Natural killer cell treated with Interleukin-12 subunit alpha and Interleukin-12 subunit beta and Interleukin-15 and Interleukin-18, amount 100 ng/mL, for 72 hours (primary cell): ENCODE data around the gene HES1. TPM values are rescaled to one million over a fixed set of nuclear protein-coding genes. Genes with fewer than 3 reads are reported as not detected.
A peak's percentile ranks its signal among the peaks of the same experiment; 100 is the strongest.
"Not testable (repeated sequence)": the region's sequence is repeated elsewhere in the genome, so short reads cannot be mapped to it uniquely, and the experiment has no call there.

Experiments
- ATAC-seq, 2 donors: fragments of 150-1000 bp; cut with Tn5 transposase in 1 of 2; sonication (Bioruptor Pico), chemical (Tn5 transposase) in 1 of 2; 2 replicates each; pipeline ENCODE4 v1.10.0; 2021
- DNase-seq: peaks from one replicate; pipeline ENCODE4 v3.0.0; 2022; ENCODE audit warnings: low spot score
- H3K27ac Mint-ChIP-seq, 2 donors: 1 replicate in 1 of 2; 2 replicates in 1 of 2; pipeline ENCODE4 v1.8.0; 2022; ENCODE audit warnings: mixed read lengths in 2 of 2, mild to moderate bottlenecking in 1 of 2, moderate library complexity in 1 of 2
- H3K27me3 Mint-ChIP-seq, 2 donors: 1 replicate in 1 of 2; 2 replicates in 1 of 2; pipeline ENCODE4 v1.8.0; 2022; ENCODE audit warnings: mixed read lengths in 2 of 2
- H3K36me3 Mint-ChIP-seq: one replicate; pipeline ENCODE4 v1.8.0; 2022; ENCODE audit warnings: mixed read lengths
- H3K4me1 Mint-ChIP-seq, 2 donors: 1 replicate in 1 of 2; 2 replicates in 1 of 2; pipeline ENCODE4 v1.8.0; 2022; ENCODE audit warnings: low read depth in 2 of 2, mixed read lengths in 2 of 2, mild to moderate bottlenecking in 1 of 2
- H3K4me3 Mint-ChIP-seq: one replicate; pipeline ENCODE4 v1.8.0; 2022; ENCODE audit warnings: mixed read lengths
- H3K9me3 Mint-ChIP-seq: 2 replicates; pipeline ENCODE4 v1.8.0; 2022; ENCODE audit warnings: mixed read lengths
- total RNA-seq, 2 donors: library from RNA; stranded (reverse); gene quantifications; one replicate each; pipeline ENCODE4 v1.2.3, GENCODE V29; 2022

Gene HES1
- total RNA-seq, 2 donors from 2014 or later, result 0.28 TPM; not detected in 1

- Mint-ChIP-seq H3K4me3 (no peak overlapping the region), H3K4me1 (no peaks in the 10 kb centered on the region), H3K27ac (no peak overlapping the region), H3K36me3 (no peaks in the 10 kb centered on the region), H3K27me3 (peaks cover 27 to 47% of the 10 kb centered on the region in 2 donors), H3K9me3 (no peaks in the 10 kb centered on the region)
- DNase-seq (no peak), ATAC-seq (no peak)
These were observed 12.4 kb downstream of the HES1 start for GRCh38 chr3:194148383-194148782.

GRCh38 chr3:194150252-194150934 is 14.4 kb downstream of the HES1 start:
- no peak overlapping the region for H3K4me3 Mint-ChIP-seq
- DNase-seq (no peak), ATAC-seq (no peak)
- no peak overlapping the region for H3K27ac Mint-ChIP-seq
- H3K9me3 Mint-ChIP-seq, result no peaks in the 10 kb centered on the region
- no peaks in the 10 kb centered on the region for H3K4me1 Mint-ChIP-seq
- no peaks in the 10 kb centered on the region for H3K36me3 Mint-ChIP-seq
- peaks cover 37 to 54% of the 10 kb centered on the region in 2 donors for H3K27me3 Mint-ChIP-seq

- not testable (repeated sequence) for H3K4me3 Mint-ChIP-seq, ATAC-seq
These were observed 15.0 kb downstream of the HES1 start for GRCh38 chr3:194150935-194151302.

GRCh38 chr3:194154346-194154745 is 18.4 kb downstream of the HES1 start:
- ATAC-seq, result no peak
- Mint-ChIP-seq H3K4me3 (no peak overlapping the region), H3K4me1 (no peaks in the 10 kb centered on the region), H3K9me3 (no peaks in the 10 kb centered on the region), H3K27me3 (peaks cover 40 to 62% of the 10 kb centered on the region in 2 donors), H3K27ac (no peak overlapping the region), H3K36me3 (no peaks in the 10 kb centered on the region)
- no peak for DNase-seq

More at GRCh38 chr3:194150935-194151302, 15.0 kb downstream of the HES1 start:
- peaks cover 41 to 57% of the 10 kb centered on the region in 2 donors for H3K27me3 Mint-ChIP-seq
- H3K36me3 Mint-ChIP-seq, DNase-seq, H3K4me1 Mint-ChIP-seq, H3K9me3 Mint-ChIP-seq, H3K27ac Mint-ChIP-seq: not testable (repeated sequence)

GRCh38 chr3:194156095-194156494 is 20.1 kb downstream of the HES1 start:
- no peak for ATAC-seq
- no peak overlapping the region for H3K27ac Mint-ChIP-seq
- H3K4me3 Mint-ChIP-seq, result no peak overlapping the region
- H3K9me3 Mint-ChIP-seq, result no peaks in the 10 kb centered on the region
- no peaks in the 10 kb centered on the region for H3K36me3 Mint-ChIP-seq
- H3K27me3 Mint-ChIP-seq, result peaks cover 45 to 63% of the 10 kb centered on the region in 2 donors
- H3K4me1 Mint-ChIP-seq, result no peaks in the 10 kb centered on the region
- DNase-seq, result no peak

- Mint-ChIP-seq H3K4me1 (no peaks in the 10 kb centered on the region), H3K9me3 (no peaks in the 10 kb centered on the region), H3K27me3 (peaks cover 46 to 60% of the 10 kb centered on the region in 2 donors), H3K27ac (no peak overlapping the region), H3K4me3 (no peak overlapping the region), H3K36me3 (no peaks in the 10 kb centered on the region)
- DNase-seq (no peak), ATAC-seq (peak in 1 of 2 donors; percentile 26)
These were observed 23.0 kb downstream of the HES1 start for GRCh38 chr3:194158942-194159439.

- H3K9me3 Mint-ChIP-seq, result no peaks in the 10 kb centered on the region
- H3K27ac Mint-ChIP-seq, result no peak overlapping the region
- H3K36me3 Mint-ChIP-seq, result no peaks in the 10 kb centered on the region
- no peak for DNase-seq
- no peak overlapping the region for H3K4me3 Mint-ChIP-seq
- no peaks in the 10 kb centered on the region for H3K4me1 Mint-ChIP-seq
- H3K27me3 Mint-ChIP-seq, result peaks cover 46 to 61% of the 10 kb centered on the region in 2 donors
- ATAC-seq, result no peak
These were observed 24.2 kb downstream of the HES1 start for GRCh38 chr3:194160158-194160557.

- no peaks in the 10 kb centered on the region for H3K36me3 Mint-ChIP-seq
- H3K27me3 Mint-ChIP-seq, result peaks cover 45 to 62% of the 10 kb centered on the region in 2 donors
These were observed 25.4 kb downstream of the HES1 start for GRCh38 chr3:194161131-194162045.

GRCh38 chr3:194162070-194162678 is 26.2 kb downstream of the HES1 start:
- H3K27me3 Mint-ChIP-seq, result peaks cover 43 to 62% of the 10 kb centered on the region in 2 donors
- no peak overlapping the region for H3K27ac Mint-ChIP-seq
- no peaks in the 10 kb centered on the region for H3K36me3 Mint-ChIP-seq
- no peak for DNase-seq
- H3K4me3 Mint-ChIP-seq, result no peak overlapping the region
- ATAC-seq, result no peak
- H3K4me1 Mint-ChIP-seq, result no peaks in the 10 kb centered on the region
- no peaks in the 10 kb centered on the region for H3K9me3 Mint-ChIP-seq

More at GRCh38 chr3:194161131-194162045, 25.4 kb downstream of the HES1 start:
- no peaks in the 10 kb centered on the region for H3K9me3 Mint-ChIP-seq
- ATAC-seq (no peak), DNase-seq (no peak)
- no peaks in the 10 kb centered on the region for H3K4me1 Mint-ChIP-seq
- no peak overlapping the region for H3K4me3 Mint-ChIP-seq
- no peak overlapping the region for H3K27ac Mint-ChIP-seq

GRCh38 chr3:194162817-194163584 is 27.1 kb downstream of the HES1 start:
- Mint-ChIP-seq H3K4me3 (no peak overlapping the region), H3K27ac (no peak overlapping the region), H3K27me3 (peaks cover 45 to 63% of the 10 kb centered on the region in 2 donors), H3K9me3 (no peaks in the 10 kb centered on the region), H3K4me1 (no peaks in the 10 kb centered on the region), H3K36me3 (no peaks in the 10 kb centered on the region)
- ATAC-seq, result no peak
- no peak for DNase-seq

- Mint-ChIP-seq H3K27ac (no peak overlapping the region), H3K4me3 (no peak overlapping the region), H3K9me3 (no peaks in the 10 kb centered on the region), H3K27me3 (peaks cover 45 to 65% of the 10 kb centered on the region in 2 donors), H3K4me1 (no peaks in the 10 kb centered on the region), H3K36me3 (no peaks in the 10 kb centered on the region)
- DNase-seq (no peak), ATAC-seq (no peak)
These were observed 27.7 kb downstream of the HES1 start for GRCh38 chr3:194163697-194164096.

- no peak for DNase-seq
- H3K9me3 Mint-ChIP-seq, result no peaks in the 10 kb centered on the region
These were observed 28.9 kb downstream of the HES1 start for GRCh38 chr3:194164861-194165260.

More at GRCh38 chr3:194164861-194165260, 28.9 kb downstream of the HES1 start:
- Mint-ChIP-seq H3K36me3 (no peaks in the 10 kb centered on the region), H3K27me3 (peaks cover 52 to 76% of the 10 kb centered on the region in 2 donors), H3K27ac (no peak overlapping the region), H3K4me3 (no peak overlapping the region), H3K4me1 (no peaks in the 10 kb centered on the region)
- no peak for ATAC-seq
